KOPT-K1 (cell line): Measurements from ENCODE around the gene TARBP1.

Experiments
- H3K27ac ChIP-seq: fragments of 200-600 bp; sonication (generic); 2 replicates; pipeline ENCODE4 v1.5.1; 2016; ENCODE audit warnings: antibody characterized with exemption, mild to moderate bottlenecking, low read depth, low read length; ENCODE audit not compliant: poor library complexity, severe bottlenecking
- H3K36me3 ChIP-seq: fragments of 200-600 bp; sonication (generic); 2 replicates; pipeline ENCODE4 v1.5.1; 2017; ENCODE audit warnings: antibody characterized with exemption, mild to moderate bottlenecking, low read length, moderate library complexity; ENCODE audit not compliant: insufficient read depth
- H3K9me3 ChIP-seq: fragments of 200-600 bp; sonication (generic); 2 replicates; pipeline ENCODE4 v1.5.1; 2017; ENCODE audit warnings: antibody characterized with exemption, low read length, mild to moderate bottlenecking; ENCODE audit not compliant: insufficient read depth, poor library complexity, severe bottlenecking

Gene TARBP1

GRCh38 chr1:234477386-234478151 lies 1.4 kb downstream of the TARBP1 start:
- Histone ChIP-seq H3K36me3 (peaks cover 1% of the 10 kb centered on the region; the same call in 1 of the 2 replicates), H3K9me3 (no peaks in the 10 kb centered on the region), H3K27ac (peak overlapping the region; percentile 82)

GRCh38 chr1:234476172-234476571 lies 2.8 kb downstream of the TARBP1 start:
- Histone ChIP-seq H3K36me3 (peaks cover 15% of the 10 kb centered on the region), H3K27ac (no peak overlapping the region), H3K9me3 (no peaks in the 10 kb centered on the region)

GRCh38 chr1:234475167-234475793 lies 3.7 kb downstream of the TARBP1 start:
- Histone ChIP-seq H3K9me3 (no peaks in the 10 kb centered on the region), H3K36me3 (peaks cover 23% of the 10 kb centered on the region), H3K27ac (no peak overlapping the region)

- Histone ChIP-seq H3K36me3 (peaks cover 32% of the 10 kb centered on the region), H3K9me3 (no peaks in the 10 kb centered on the region), H3K27ac (no peak overlapping the region)
Observed at GRCh38 chr1:234474375-234474774, 4.6 kb downstream of the TARBP1 start.

GRCh38 chr1:234473118-234473517 lies 5.9 kb downstream of the TARBP1 start:
- Histone ChIP-seq H3K9me3 (no peaks in the 10 kb centered on the region), H3K36me3 (peaks cover 42% of the 10 kb centered on the region), H3K27ac (peak overlapping the region; percentile 0)

GRCh38 chr1:234469376-234469775 lies 9.6 kb downstream of the TARBP1 start:
- Histone ChIP-seq H3K9me3 (no peaks in the 10 kb centered on the region), H3K36me3 (peaks cover 80% of the 10 kb centered on the region), H3K27ac (no peak overlapping the region)

GRCh38 chr1:234468580-234468979 lies 10.4 kb downstream of the TARBP1 start:
- H3K27ac ChIP-seq = no peak overlapping the region
- no peaks in the 10 kb centered on the region for H3K9me3 ChIP-seq
- peaks cover 88% of the 10 kb centered on the region for H3K36me3 ChIP-seq

GRCh38 chr1:234467821-234468220 lies 11.2 kb downstream of the TARBP1 start:
- Histone ChIP-seq H3K27ac (no peak overlapping the region), H3K9me3 (no peaks in the 10 kb centered on the region), H3K36me3 (peaks cover 95% of the 10 kb centered on the region)

- no peaks in the 10 kb centered on the region for H3K9me3 ChIP-seq
- H3K36me3 ChIP-seq = peaks cover 96% of the 10 kb centered on the region
- no peak overlapping the region for H3K27ac ChIP-seq
Observed at GRCh38 chr1:234466945-234467344, 12.0 kb downstream of the TARBP1 start.

- peaks cover 95% of the 10 kb centered on the region for H3K36me3 ChIP-seq
- H3K9me3 ChIP-seq = no peaks in the 10 kb centered on the region
- H3K27ac ChIP-seq = no peak overlapping the region
Observed at GRCh38 chr1:234463749-234464148, 15.2 kb downstream of the TARBP1 start.

- Histone ChIP-seq H3K9me3 (no peaks in the 10 kb centered on the region), H3K27ac (no peak overlapping the region), H3K36me3 (peaks cover 91% of the 10 kb centered on the region)
Observed at GRCh38 chr1:234460652-234461051, 18.3 kb downstream of the TARBP1 start.

- Histone ChIP-seq H3K9me3 (no peaks in the 10 kb centered on the region), H3K36me3 (peaks cover 90% of the 10 kb centered on the region), H3K27ac (no peak overlapping the region)
Observed at GRCh38 chr1:234458352-234459017, 20.5 kb downstream of the TARBP1 start.

- Histone ChIP-seq H3K36me3 (peaks cover 84% of the 10 kb centered on the region), H3K9me3 (no peaks in the 10 kb centered on the region), H3K27ac (no peak overlapping the region)
Observed at GRCh38 chr1:234454926-234455325, 24.1 kb downstream of the TARBP1 start.

- H3K9me3 ChIP-seq = no peaks in the 10 kb centered on the region
- peaks cover 86% of the 10 kb centered on the region for H3K36me3 ChIP-seq
- no peak overlapping the region for H3K27ac ChIP-seq
Observed at GRCh38 chr1:234452406-234452965, 26.5 kb downstream of the TARBP1 start.

- Histone ChIP-seq H3K36me3 (peaks cover 100% of the 10 kb centered on the region), H3K9me3 (peaks cover 21% of the 10 kb centered on the region), H3K27ac (no peak overlapping the region)
Observed at GRCh38 chr1:234440348-234440747, 38.6 kb downstream of the TARBP1 start.
